ENCODE results near the gene VPS37D.

The VPS37D gene

DNA sequence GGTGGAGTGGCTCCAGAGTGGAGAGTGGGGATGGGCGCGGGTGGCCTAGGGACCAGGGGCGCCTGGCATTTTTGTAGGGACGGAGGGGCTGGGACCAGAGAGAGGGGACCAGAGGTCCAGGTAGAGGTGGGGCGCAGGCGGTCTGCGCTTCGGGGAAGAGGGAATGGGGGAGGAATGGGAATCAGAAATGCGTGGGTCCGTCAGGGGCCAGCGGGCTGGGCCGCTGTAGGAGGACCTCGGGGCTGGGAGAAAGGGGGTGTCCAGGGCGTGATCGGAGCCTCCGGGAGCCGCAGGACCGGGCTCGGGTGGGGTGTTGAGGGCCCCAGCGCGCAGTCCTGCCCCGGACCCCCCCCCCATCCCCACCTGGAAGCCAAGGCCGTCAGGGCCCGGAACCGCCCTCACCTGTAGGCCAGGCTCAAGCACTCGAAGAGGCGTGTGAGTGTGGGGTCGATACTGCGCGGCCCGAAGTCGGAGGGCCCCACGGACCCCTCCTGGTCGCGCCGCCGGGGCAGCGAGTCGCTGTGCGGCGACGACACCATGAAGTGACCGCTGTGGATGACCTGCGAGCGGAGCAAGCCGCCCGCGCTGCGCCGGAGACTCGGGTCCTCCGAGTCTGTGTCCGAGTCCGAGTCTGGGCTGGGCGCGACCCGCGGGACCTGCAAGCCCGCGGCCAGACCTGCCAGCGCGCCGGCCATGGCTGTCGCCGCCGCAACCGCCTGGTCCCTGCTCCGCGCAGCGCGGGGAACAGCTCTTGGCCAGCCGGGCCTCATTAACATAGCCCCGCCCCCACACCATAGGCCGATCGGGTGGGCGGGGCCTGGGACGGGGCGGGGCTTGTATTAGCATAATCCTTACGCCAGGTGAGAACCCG lies 43.6 kb upstream of the VPS37D start, which contains the start of gene MLXIPL:
Gene MLXIPL (minus strand): TSS at position 725 of the 871 bp plus-strand sequence. CDS start 30 bp downstream, at position 695.
- Histone ChIP-seq H3K27ac (peak within 1 kb of the TSS in 1 of 2 donors; percentile 3), H3K4me3 (peak within 1 kb of the TSS; percentile 63)
- DNase-seq (ENCODE audit: low spot score): no peak
- TF ChIP-seq, protein P1, sequence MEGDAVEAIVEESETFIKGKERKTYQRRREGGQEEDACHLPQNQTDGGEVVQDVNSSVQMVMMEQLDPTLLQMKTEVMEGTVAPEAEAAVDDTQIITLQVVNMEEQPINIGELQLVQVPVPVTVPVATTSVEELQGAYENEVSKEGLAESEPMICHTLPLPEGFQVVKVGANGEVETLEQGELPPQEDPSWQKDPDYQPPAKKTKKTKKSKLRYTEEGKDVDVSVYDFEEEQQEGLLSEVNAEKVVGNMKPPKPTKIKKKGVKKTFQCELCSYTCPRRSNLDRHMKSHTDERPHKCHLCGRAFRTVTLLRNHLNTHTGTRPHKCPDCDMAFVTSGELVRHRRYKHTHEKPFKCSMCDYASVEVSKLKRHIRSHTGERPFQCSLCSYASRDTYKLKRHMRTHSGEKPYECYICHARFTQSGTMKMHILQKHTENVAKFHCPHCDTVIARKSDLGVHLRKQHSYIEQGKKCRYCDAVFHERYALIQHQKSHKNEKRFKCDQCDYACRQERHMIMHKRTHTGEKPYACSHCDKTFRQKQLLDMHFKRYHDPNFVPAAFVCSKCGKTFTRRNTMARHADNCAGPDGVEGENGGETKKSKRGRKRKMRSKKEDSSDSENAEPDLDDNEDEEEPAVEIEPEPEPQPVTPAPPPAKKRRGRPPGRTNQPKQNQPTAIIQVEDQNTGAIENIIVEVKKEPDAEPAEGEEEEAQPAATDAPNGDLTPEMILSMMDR (IDR thresholded peaks at IDR 0.05): no peak

DNA sequence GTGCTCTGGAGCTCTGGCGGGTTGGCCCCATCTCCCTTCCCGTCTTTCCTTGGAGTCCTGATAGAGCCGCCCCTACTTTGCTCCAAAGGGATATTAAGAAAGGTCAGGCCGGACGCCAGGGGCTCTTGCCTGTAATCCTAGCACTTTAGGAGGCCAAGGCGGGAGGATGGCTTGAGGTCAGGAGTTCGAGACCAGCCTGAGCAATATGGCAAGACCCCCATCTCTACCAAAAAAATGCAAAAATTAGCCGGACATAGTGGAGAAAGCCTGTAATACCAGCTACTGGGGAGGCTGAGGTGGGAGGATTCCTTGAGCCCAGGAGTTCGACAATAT lies 43.0 kb upstream of the VPS37D start:
- no peak overlapping the region for H3K27ac ChIP-seq
- peak overlapping the region; percentile 63 for H3K4me3 ChIP-seq
- no peak for DNase-seq (ENCODE audit: low spot score)
- TF ChIP-seq, protein P1 (IDR thresholded peaks at IDR 0.05): no peak

DNA sequence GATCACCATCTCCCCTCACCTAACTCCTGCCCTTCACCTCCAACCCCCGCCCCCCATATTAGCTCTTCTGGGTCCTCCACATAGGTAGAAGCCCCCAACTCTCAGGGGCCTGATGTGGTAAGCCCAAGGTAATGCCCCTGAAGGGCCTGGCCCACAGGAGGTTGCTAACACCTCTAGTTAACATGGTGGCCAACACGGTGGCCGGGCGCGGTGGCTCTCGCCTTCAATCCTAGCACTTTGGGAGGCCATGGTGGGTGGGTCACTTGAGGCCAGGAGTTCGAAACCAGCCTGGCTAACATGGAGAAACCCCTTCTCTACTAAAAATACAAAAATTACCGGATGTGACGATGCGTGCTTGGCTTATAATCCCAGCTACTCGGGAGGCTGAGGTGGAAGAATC lies 42.4 kb upstream of the VPS37D start:
- no peak overlapping the region for H3K27ac ChIP-seq
- H3K4me3 ChIP-seq: no peak overlapping the region
- DNase-seq (ENCODE audit: low spot score): no peak
- TF ChIP-seq, protein P1 (IDR thresholded peaks at IDR 0.05): no peak

DNA sequence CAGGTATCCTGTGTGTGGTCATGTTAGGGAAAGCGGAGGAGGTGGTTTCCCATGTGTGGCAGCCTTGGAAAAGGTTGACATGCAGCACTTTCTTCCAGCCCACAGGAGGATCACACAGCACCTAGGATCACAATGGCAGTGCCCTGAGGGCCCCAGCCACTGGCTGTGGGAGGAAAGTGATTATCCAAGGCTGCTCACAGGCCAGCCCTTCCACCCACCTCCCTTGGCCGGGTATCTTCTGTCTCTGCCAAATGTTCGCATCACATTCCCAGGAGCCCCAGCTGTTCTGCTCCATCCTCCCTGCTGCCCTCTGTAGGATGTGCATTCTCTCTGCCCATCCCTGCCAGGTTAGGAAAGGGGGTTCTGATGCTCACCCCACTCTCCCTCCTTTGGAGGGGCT lies 40.8 kb upstream of the VPS37D start:
- TF ChIP-seq, protein P1 (IDR thresholded peaks at IDR 0.05): no peak
- Histone ChIP-seq H3K4me3 (no peak overlapping the region), H3K27ac (no peak overlapping the region)
- DNase-seq (ENCODE audit: low spot score): no peak

DNA sequence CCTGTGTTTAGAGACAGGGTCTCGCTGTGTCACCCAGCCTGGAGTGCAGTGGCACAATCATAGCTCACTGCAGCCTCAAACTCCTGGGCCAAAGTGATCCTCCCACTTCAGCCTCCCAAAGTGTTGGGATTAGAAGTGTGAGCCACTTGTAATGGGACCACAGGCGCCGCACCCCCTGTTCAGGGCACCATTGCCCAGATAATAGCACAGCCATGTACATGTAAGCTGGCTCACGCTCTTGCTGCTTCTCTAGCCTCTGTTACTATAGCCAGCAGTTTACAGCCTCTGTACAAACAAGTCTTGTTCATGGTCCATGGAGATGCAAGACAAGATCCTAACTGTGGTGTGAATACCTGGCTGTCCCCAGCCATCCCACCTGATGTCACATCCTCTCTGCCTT lies 39.1 kb upstream of the VPS37D start:
- no peak for DNase-seq (ENCODE audit: low spot score)
- no peak overlapping the region for H3K4me3 ChIP-seq
- no peak overlapping the region for H3K27ac ChIP-seq
- TF ChIP-seq, protein P1 (IDR thresholded peaks at IDR 0.05): no peak

DNA sequence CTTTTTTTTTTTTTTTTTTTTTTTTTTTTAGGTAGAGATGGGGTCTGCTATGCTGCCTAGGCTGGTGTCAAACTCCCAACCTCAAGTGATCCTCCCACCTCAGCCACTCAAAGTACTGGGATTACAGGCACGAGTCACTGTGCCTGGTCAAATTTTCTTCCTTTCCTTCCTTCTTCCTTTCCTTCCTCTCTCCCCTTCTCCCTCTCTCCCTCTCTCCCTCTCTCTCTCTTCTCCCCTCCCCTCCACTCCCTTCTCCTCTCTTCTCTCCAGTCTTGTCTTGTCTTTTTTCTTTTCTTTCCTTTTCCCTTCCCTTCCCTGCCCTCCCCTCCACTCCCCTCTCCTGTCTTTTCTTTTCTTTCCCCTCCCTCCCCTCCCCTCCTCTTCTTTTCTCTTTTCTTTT lies 36.1 kb upstream of the VPS37D start:
- Histone ChIP-seq H3K27ac (no peak overlapping the region), H3K4me3 (no peak overlapping the region)
- TF ChIP-seq, protein P1 (IDR thresholded peaks at IDR 0.05): no peak
- DNase-seq (ENCODE audit: low spot score): no peak

DNA sequence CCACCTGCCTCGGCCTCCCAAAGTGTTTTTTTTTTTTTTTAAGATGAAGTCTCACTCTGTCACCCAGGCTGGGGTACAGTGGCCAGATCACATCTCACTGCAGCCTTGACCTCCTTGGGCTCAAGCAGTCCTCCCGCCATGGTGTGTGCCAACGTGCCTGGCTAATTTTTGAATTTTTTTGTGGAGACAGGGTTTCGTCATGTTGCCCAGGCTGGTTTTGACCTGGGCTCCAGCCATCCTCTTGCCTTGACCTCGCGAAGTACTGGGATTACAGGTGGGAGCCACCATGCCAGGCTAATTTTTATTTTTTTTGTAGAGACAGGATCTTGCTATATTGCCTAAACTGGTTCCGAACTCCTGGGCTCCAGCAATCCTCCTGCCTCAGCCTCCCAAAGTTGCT lies 34.3 kb upstream of the VPS37D start:
- Histone ChIP-seq H3K4me3 (no peak overlapping the region), H3K27ac (no peak overlapping the region)
- no peak for DNase-seq (ENCODE audit: low spot score)
- TF ChIP-seq, protein P1 (IDR thresholded peaks at IDR 0.05): no peak
